ENCODE measurements around the gene NLE1. TPM values are rescaled to one million over a fixed set of nuclear protein-coding genes. Genes with fewer than 3 reads are reported as not detected.

Gene NLE1
- total and polyA plus RNA-seq, 8 donors: 6.4 to 32.2 (median 14.3) TPM

DNA sequence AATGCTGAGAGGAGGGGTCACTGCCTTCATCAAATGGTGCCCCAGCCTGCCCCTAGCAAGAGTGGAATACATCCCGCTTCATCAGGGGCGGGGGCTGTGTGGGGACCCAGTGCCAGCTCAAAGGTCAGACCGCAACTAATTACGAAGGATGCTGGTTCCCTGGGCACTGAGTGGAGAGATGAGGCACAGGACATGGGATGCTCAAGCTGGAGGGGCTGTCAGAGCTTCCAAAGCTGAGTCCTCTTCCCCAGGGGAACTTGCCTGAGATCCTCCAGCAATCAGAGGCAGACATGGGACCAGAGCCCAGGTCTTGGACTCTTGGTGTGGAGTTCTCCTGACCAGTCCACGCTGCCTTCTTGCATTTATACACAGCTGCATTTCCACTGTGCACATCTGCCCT lies 24.4 kb upstream of the NLE1 start:
- H3K9me3 ChIP-seq: no peaks in the 10 kb centered on the region
- H3K36me3 ChIP-seq: no peaks in the 10 kb centered on the region
- ATAC-seq (no peak), FAIRE-seq (no peak), DNase-seq (no peak)
- TF ChIP-seq, protein P1, sequence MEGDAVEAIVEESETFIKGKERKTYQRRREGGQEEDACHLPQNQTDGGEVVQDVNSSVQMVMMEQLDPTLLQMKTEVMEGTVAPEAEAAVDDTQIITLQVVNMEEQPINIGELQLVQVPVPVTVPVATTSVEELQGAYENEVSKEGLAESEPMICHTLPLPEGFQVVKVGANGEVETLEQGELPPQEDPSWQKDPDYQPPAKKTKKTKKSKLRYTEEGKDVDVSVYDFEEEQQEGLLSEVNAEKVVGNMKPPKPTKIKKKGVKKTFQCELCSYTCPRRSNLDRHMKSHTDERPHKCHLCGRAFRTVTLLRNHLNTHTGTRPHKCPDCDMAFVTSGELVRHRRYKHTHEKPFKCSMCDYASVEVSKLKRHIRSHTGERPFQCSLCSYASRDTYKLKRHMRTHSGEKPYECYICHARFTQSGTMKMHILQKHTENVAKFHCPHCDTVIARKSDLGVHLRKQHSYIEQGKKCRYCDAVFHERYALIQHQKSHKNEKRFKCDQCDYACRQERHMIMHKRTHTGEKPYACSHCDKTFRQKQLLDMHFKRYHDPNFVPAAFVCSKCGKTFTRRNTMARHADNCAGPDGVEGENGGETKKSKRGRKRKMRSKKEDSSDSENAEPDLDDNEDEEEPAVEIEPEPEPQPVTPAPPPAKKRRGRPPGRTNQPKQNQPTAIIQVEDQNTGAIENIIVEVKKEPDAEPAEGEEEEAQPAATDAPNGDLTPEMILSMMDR (IDR thresholded peaks at IDR 0.05): no peak
- H3K27me3 ChIP-seq: no peaks in the 10 kb centered on the region
- 47 to 61% methylated on average over 5 of the region's 5 CpGs for WGBS, 2 donors
- H3K4me1 ChIP-seq: no peaks in the 10 kb centered on the region
- intact Hi-C loops (cut with DNase I): loop anchor here in 1 of 3 donors (10.0 kb wide), 1 partner anchor 368 kb away; the partner anchor contains the start of gene SLFN12L
- no peak overlapping the region for H3K4me3 ChIP-seq
- H3K27ac ChIP-seq: no peak overlapping the region

- intact Hi-C loops (cut with DNase I): loop anchor here in 1 of 3 donors (10.0 kb wide), 1 partner anchor 370 kb away; the partner anchor contains the start of gene SLFN12L
Observed at GRCh38 chr17:35164716-35165115, 22.6 kb upstream of the NLE1 start.

GRCh38 chr17:35163886-35164285 lies 21.8 kb upstream of the NLE1 start:
- Histone ChIP-seq H3K27ac (no peak overlapping the region), H3K4me3 (no peak overlapping the region), H3K27me3 (no peaks in the 10 kb centered on the region), H3K9me3 (no peaks in the 10 kb centered on the region), H3K36me3 (no peaks in the 10 kb centered on the region), H3K4me1 (no peaks in the 10 kb centered on the region)
- intact Hi-C loops (cut with DNase I): loop anchor here in 1 of 3 donors (10.0 kb wide), 1 partner anchor 371 kb away; the partner anchor contains the start of gene SLFN12L
- DNase-seq (no peak), FAIRE-seq (no peak), ATAC-seq (no peak)
- TF ChIP-seq, protein P1 (IDR thresholded peaks at IDR 0.05): no peak
- WGBS, 2 donors: 91% methylated on average over 7 of the region's 7 CpGs

More at GRCh38 chr17:35164716-35165115, 22.6 kb upstream of the NLE1 start:
- H3K27me3 ChIP-seq: no peaks in the 10 kb centered on the region
- FAIRE-seq: no peak
- no peak for ATAC-seq
- H3K9me3 ChIP-seq: no peaks in the 10 kb centered on the region
- H3K4me1 ChIP-seq: no peaks in the 10 kb centered on the region
- TF ChIP-seq, protein P1 (IDR thresholded peaks at IDR 0.05): no peak
- H3K36me3 ChIP-seq: no peaks in the 10 kb centered on the region
- no peak overlapping the region for H3K4me3 ChIP-seq
- DNase-seq: no peak
- no peak overlapping the region for H3K27ac ChIP-seq
- WGBS, 2 donors: 51 to 64% methylated on average over 5 of the region's 5 CpGs

GRCh38 chr17:35162755-35163154 lies 20.7 kb upstream of the NLE1 start:
- TF ChIP-seq, protein P1 (IDR thresholded peaks at IDR 0.05): no peak
- Histone ChIP-seq H3K27ac (no peak overlapping the region), H3K4me3 (no peak overlapping the region), H3K4me1 (no peaks in the 10 kb centered on the region), H3K9me3 (no peaks in the 10 kb centered on the region), H3K27me3 (no peaks in the 10 kb centered on the region), H3K36me3 (no peaks in the 10 kb centered on the region)
- no peak for ATAC-seq
- DNase-seq: no peak
- FAIRE-seq: no peak
- 59 to 63% methylated on average over 4 of the region's 4 CpGs for WGBS, 2 donors
- intact Hi-C loops (cut with DNase I): loop anchor here in 1 of 3 donors (10.0 kb wide), 1 partner anchor 372 kb away; the partner anchor contains the start of gene SLFN12L

DNA sequence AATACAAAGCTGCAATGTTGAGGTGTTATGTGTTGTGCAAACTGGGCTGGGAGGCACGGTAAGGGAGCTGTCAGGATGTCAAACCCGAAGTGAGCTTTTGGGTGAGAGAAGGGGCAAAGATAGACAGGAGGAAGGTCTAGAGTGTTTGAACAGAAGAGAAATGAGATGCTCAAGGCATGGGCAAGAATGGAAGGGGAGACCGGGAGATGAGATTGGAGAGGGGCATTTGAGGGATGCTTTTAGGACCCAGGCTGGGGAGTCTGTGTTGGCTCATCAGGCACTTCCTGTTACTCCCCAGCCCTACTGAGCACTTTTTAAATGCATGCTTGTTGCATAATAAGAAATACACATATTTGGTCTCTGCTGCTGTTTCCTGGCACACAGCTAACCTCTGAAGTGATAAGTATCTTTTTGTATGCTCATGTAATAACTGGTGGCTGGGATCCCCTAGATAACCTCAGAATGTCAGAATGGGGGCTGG lies 19.2 kb upstream of the NLE1 start:
- intact Hi-C loops (cut with DNase I): loop anchor here in 1 of 3 donors (10.0 kb wide), 1 partner anchor 373 kb away; the partner anchor contains the start of gene SLFN12L
- TF ChIP-seq, protein P1 (IDR thresholded peaks at IDR 0.05): no peak
- Histone ChIP-seq H3K4me1 (no peaks in the 10 kb centered on the region), H3K4me3 (no peak overlapping the region), H3K27me3 (no peaks in the 10 kb centered on the region), H3K9me3 (no peaks in the 10 kb centered on the region), H3K36me3 (no peaks in the 10 kb centered on the region), H3K27ac (no peak overlapping the region)
- DNase-seq (no peak), ATAC-seq (no peak), FAIRE-seq (no peak)
- 51 to 53% methylated on average over 3 of the region's 3 CpGs for WGBS, 2 donors
